GM12892 (cell line): ENCODE measurements around the gene ZC3H12C.

Source experiments
- POLR2A ChIP-seq: IDR thresholded peaks from 2 replicates; pipeline ENCODE4 v1.6.1; 2011; ENCODE audit warnings: low read depth, low read length, control low read depth
- POLR2AphosphoS5 ChIP-seq: IDR thresholded peaks from 2 replicates; pipeline ENCODE4 v1.6.1; 2011; ENCODE audit warnings: low read depth, low read length, control low read depth
- TAF1 ChIP-seq: IDR thresholded peaks from 2 replicates; pipeline ENCODE4 v1.6.1; 2011; ENCODE audit warnings: low read depth, mild to moderate bottlenecking, control low read depth, low read length, borderline replicate concordance

DNA sequence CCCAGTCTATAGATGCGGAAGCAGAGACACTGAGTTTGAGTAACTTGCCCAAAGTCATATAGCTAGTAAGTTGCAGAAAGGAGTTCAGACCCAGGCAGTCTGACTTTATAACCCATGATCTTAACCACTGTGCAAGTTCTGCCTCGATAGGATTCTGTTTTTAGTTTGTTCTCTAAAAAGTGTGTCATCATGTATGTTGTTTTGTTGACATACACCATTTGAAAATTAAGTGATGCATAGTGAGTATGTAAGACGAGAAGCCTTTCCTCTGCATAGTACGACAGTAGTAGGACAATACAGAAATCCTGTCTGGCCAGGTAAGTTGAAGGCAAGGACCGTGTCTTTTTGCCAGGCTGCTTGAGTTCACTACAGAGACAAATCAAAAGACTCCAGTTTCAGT, 3.3 kb downstream of the ZC3H12C start:
- TF ChIP-seq POLR2AphosphoS5, result peak; percentile 68
- peak; percentile 15; the same call in 1 of the 2 replicates for TF ChIP-seq POLR2A
- TF ChIP-seq TAF1, result no peak
